SK-N-SH (cell line): ENCODE results near the gene ZNF580. TPM values are rescaled to one million over a fixed set of nuclear protein-coding genes. Genes with fewer than 3 reads are reported as not detected.
A peak's percentile ranks its signal among the peaks of the same experiment; 100 is the strongest.

Experiments used
- CTCF ChIA-PET: fragments of 300-600, 350-600 bp; formaldehyde crosslinking; extraction: SDS; loops from one replicate; lab custom pipeline; 2021; lab: Yijun Ruan, JAX
- POLR2A ChIA-PET: fragments of 350-600 bp; sonication (Branson Sonifier 250); formaldehyde crosslinking; extraction: SDS; loops from one replicate; lab custom pipeline; 2020; ENCODE audit warnings: antibody characterized with exemption, inconsistent platforms; lab: Yijun Ruan, JAX
- DNase-seq: peaks from one replicate; pipeline ENCODE4 v3.0.0; 2012
- H2AFZ ChIP-seq: fragments of 200-600 bp; sonication (generic); 2 replicates; pipeline ENCODE4 v1.8.1; 2016; ENCODE audit warnings: antibody characterized with exemption, mild to moderate bottlenecking, low read depth
- H3F3A ChIP-seq: fragments of 200-600 bp; sonication (generic); replicated peaks from 2 replicates; pipeline ENCODE3; 2016; ENCODE audit warnings: antibody characterized with exemption, mild to moderate bottlenecking; ENCODE audit not compliant: insufficient read depth
- H3K27ac ChIP-seq, 2 experiments: fragments of 200-500 bp in 1 of 2; fragments of 200-600 bp in 1 of 2; sonication (Bioruptor generic) in 1 of 2; sonication (generic), shearing (Covaris generic) in 1 of 2; 2 replicates each; pipeline versions ENCODE4 v1.5.1 to v1.6.1; 2014 to 2016; ENCODE audit warnings: low read depth in 2 of 2, inconsistent platforms in 1 of 2, low read length in 1 of 2, mild to moderate bottlenecking in 1 of 2, mixed read lengths in 1 of 2
- H3K27me3 ChIP-seq: fragments of 200-600 bp; sonication (generic), shearing (Covaris generic); 2 replicates; pipeline ENCODE4 v1.6.1; 2016; ENCODE audit warnings: mixed run types; ENCODE audit not compliant: insufficient read depth
- H3K36me3 ChIP-seq, 2 experiments: fragments of 200-500 bp in 1 of 2; fragments of 200-600 bp in 1 of 2; sonication (Bioruptor generic) in 1 of 2; sonication (generic) in 1 of 2; replicated peaks in 1 of 2; 2 replicates each; pipeline versions ENCODE3 to v1.5.1; 2014 to 2016; ENCODE audit warnings: low read length in 1 of 2, mild to moderate bottlenecking in 1 of 2; ENCODE audit not compliant: insufficient read depth in 2 of 2, control insufficient read depth in 1 of 2
- H3K4me1 ChIP-seq, 2 experiments: fragments of 200-500 bp in 1 of 2; fragments of 200-600 bp in 1 of 2; sonication (Bioruptor generic) in 1 of 2; sonication (generic), shearing (Covaris generic) in 1 of 2; 2 replicates each; pipeline versions ENCODE4 v1.5.1 to v1.6.1; 2014 to 2016; ENCODE audit warnings: low read depth in 1 of 2, low read length in 1 of 2, mixed run types in 1 of 2; ENCODE audit not compliant: insufficient read depth in 2 of 2, control insufficient read depth in 1 of 2
- H3K4me2 ChIP-seq: fragments of 200-600 bp; sonication (generic), shearing (Covaris generic); 2 replicates; pipeline ENCODE4 v1.6.1; 2017; ENCODE audit warnings: mixed run types
- H3K4me3 ChIP-seq, 2 experiments: fragments of 200-500 bp in 1 of 2; fragments of 200-600 bp in 1 of 2; sonication (Bioruptor generic) in 1 of 2; sonication (generic), shearing (Covaris generic) in 1 of 2; 2 replicates each; pipeline versions ENCODE4 v1.5.1 to v1.8.1; 2014 to 2016; ENCODE audit warnings: low read depth in 2 of 2, inconsistent platforms in 1 of 2, low read length in 1 of 2, mild to moderate bottlenecking in 1 of 2, mixed read lengths in 1 of 2, moderate library complexity in 1 of 2
- H3K79me2 ChIP-seq: fragments of 200-600 bp; sonication (generic); 2 replicates; pipeline ENCODE4 v1.8.1; 2017; ENCODE audit warnings: mild to moderate bottlenecking; ENCODE audit not compliant: insufficient read depth
- H3K9ac ChIP-seq: fragments of 200-600 bp; sonication (generic); 2 replicates; pipeline ENCODE4 v1.6.1; 2017; ENCODE audit warnings: mixed run types
- H3K9me2 ChIP-seq: fragments of 200-600 bp; sonication (generic); 2 replicates; pipeline ENCODE4 v1.6.1; 2017; ENCODE audit warnings: mixed run types
- H3K9me3 ChIP-seq: fragments of 200-600 bp; sonication (generic); 2 replicates; pipeline ENCODE4 v1.6.1; 2017; ENCODE audit warnings: mixed run types, mild to moderate bottlenecking, moderate library complexity
- H4K20me1 ChIP-seq: fragments of 200-600 bp; sonication (generic); 2 replicates; pipeline ENCODE4 v1.6.1; 2017; ENCODE audit warnings: mild to moderate bottlenecking, mixed run types; ENCODE audit not compliant: insufficient read depth
- CHD2 ChIP-seq: fragments of 150-350 bp; IDR thresholded peaks from 2 replicates; pipeline ENCODE4 v1.6.1; 2018; ENCODE audit warnings: low read length; ENCODE audit not compliant: partially characterized antibody
- CTCF ChIP-seq: fragments of 200-600 bp; sonication (generic); IDR thresholded peaks from 2 replicates; pipeline ENCODE4 v1.6.1; 2017; ENCODE audit warnings: antibody characterized with exemption, mild to moderate bottlenecking, moderate library complexity
- EP300 ChIP-seq, 2 experiments: IDR thresholded peaks; 2 replicates each; pipeline versions ENCODE4 v1.4.0 to v1.6.1; 2012; ENCODE audit warnings: borderline replicate concordance in 1 of 2, low read depth in 1 of 2, low read length in 1 of 2
- FOSL2 ChIP-seq: IDR thresholded peaks from 2 replicates; pipeline ENCODE4 v1.4.0; 2012; ENCODE audit warnings: low read depth, mild to moderate bottlenecking, moderate library complexity, borderline replicate concordance
- FOXJ3 ChIP-seq: sonication (generic); formaldehyde crosslinking; IDR thresholded peaks from 2 replicates; pipeline ENCODE4 v1.5.1; 2020; ENCODE audit warnings: mild to moderate bottlenecking, missing genetic modification reagents
- MXI1 ChIP-seq: IDR thresholded peaks from 2 replicates; pipeline ENCODE4 v1.6.1; 2012; ENCODE audit warnings: mild to moderate bottlenecking, low read depth, low read length, improper control_type of control experiment
- NRF1 ChIP-seq: IDR thresholded peaks from 2 replicates; pipeline ENCODE4 v1.6.1; 2012; ENCODE audit warnings: low read depth, mild to moderate bottlenecking, low read length
- PBX3 ChIP-seq: IDR thresholded peaks from 2 replicates; pipeline ENCODE4; 2012
- POLR2AphosphoS5 ChIP-seq: IDR thresholded peaks from 2 replicates; pipeline ENCODE4 v1.6.1; 2012; ENCODE audit warnings: low read depth, low read length
- RAD21 ChIP-seq: IDR thresholded peaks from 2 replicates; pipeline ENCODE4 v1.6.1; 2012; ENCODE audit warnings: mild to moderate bottlenecking, low read length
- RCOR1 ChIP-seq: fragments of 150-350 bp; IDR thresholded peaks from 2 replicates; pipeline ENCODE4 v1.6.1; 2017; ENCODE audit warnings: antibody characterized with exemption, low read length
- SIN3A ChIP-seq: IDR thresholded peaks from 2 replicates; pipeline ENCODE4 v1.6.1; 2012; ENCODE audit warnings: low read depth, mild to moderate bottlenecking, low read length, moderate library complexity, borderline replicate concordance
- SMC3 ChIP-seq: IDR thresholded peaks from 2 replicates; pipeline ENCODE4 v1.6.1; 2012; ENCODE audit warnings: low read depth, low read length, improper control_type of control experiment
- TAF1 ChIP-seq: IDR thresholded peaks from 2 replicates; pipeline ENCODE4 v1.6.1; 2012; ENCODE audit warnings: low read depth, mild to moderate bottlenecking, low read length, moderate library complexity, borderline replicate concordance
- TEAD4 ChIP-seq: IDR thresholded peaks from 2 replicates; pipeline ENCODE4 v1.4.0; 2012; ENCODE audit warnings: mild to moderate bottlenecking, borderline replicate concordance; ENCODE audit not compliant: insufficient read depth
- USF1 ChIP-seq: IDR thresholded peaks from 2 replicates; pipeline ENCODE4 v1.4.0; 2012; ENCODE audit warnings: low read depth, borderline replicate concordance
- USF2 ChIP-seq: fragments of 150-350 bp; IDR thresholded peaks from 2 replicates; pipeline ENCODE4 v1.6.1; 2017; ENCODE audit warnings: antibody characterized with exemption, low read length, low read depth, borderline replicate concordance
- WGBS: methylation state at CpG from one replicate; pipeline ENCODE4 v1.1.6; 2017; ENCODE audit warnings: low lambda C conversion rate; 5-methylcytosine and 5-hydroxymethylcytosine counted together
- polyA plus RNA-seq, 3 experiments: library from polyadenylated mRNA; depleted of rRNA; stranded (reverse); fragments of >200 nt; gene quantifications; 2 replicates each; pipeline ENCODE4 v1.2.3, GENCODE V29; 2012
- TF ChIP-seq, protein P1 (sequence below): IDR thresholded peaks from 2 replicates; pipeline ENCODE4 v1.4.0; 2012; ENCODE audit warnings: low read depth
- TF ChIP-seq, protein P2 (sequence below): IDR thresholded peaks from 2 replicates; pipeline ENCODE4 v1.4.0; 2012; ENCODE audit warnings: low read depth, borderline replicate concordance

Gene ZNF580
- polyA plus RNA-seq, 1 of the 3 experiments (the other 2 are of a cell fraction), result 21.9 TPM

GRCh38 chr19:55605637-55606470, 34.9 kb upstream of the ZNF580 start, which contains the start of gene ZNF865:
TSS of gene ZNF865 (plus strand) at chr19:55605647. CDS start at chr19:55613619, 7,972 bp downstream.
- no peaks in the 10 kb centered on the region for H3K27me3 ChIP-seq
- peaks cover 61% of the 10 kb centered on the region for H3K79me2 ChIP-seq
- peak within 1 kb of the TSS; percentile 88 to 93 for H3K4me3 ChIP-seq
- H3K36me3 ChIP-seq, result peaks cover 9 to 24% of the 10 kb centered on the region in 2 experiments
- H3K4me2 ChIP-seq, result peak within 1 kb of the TSS; percentile 96
- DNase-seq, result peak; percentile 82
- H3K27ac ChIP-seq, result peak within 1 kb of the TSS; percentile 95 to 97
- CTCF ChIA-PET, result interaction anchor here (0.6 to 3.5 kb wide), 31 partner anchors 13 to 1665 kb away, joined by 3 to 31 read pairs (median 4); partner anchors contain the start of genes ZNF579, ZNF581, ZNF628 and ZNF784
- POLR2A ChIA-PET, result interaction anchor here (0.5 to 2.0 kb wide), 7 partner anchors 13 to 119 kb away, joined by 3 to 10 read pairs (median 3); partner anchors contain the start of genes ZNF579 and ZNF784
- H3K9me2 ChIP-seq, result no peaks in the 10 kb centered on the region
- WGBS, result under 1% methylated on average over 20 of the region's 44 CpGs
- peaks cover 22% of the 10 kb centered on the region for H3F3A ChIP-seq
- H3K9me3 ChIP-seq, result no peaks in the 10 kb centered on the region
- H2AFZ ChIP-seq, result peak within 1 kb of the TSS; percentile 71
- peaks cover 35% of the 10 kb centered on the region; the same call in 1 of the 2 replicates for H4K20me1 ChIP-seq
- peaks cover 3 to 18% of the 10 kb centered on the region in 2 experiments; a peak in 3 of 4 replicates for H3K4me1 ChIP-seq
- peak within 1 kb of the TSS; percentile 93 for H3K9ac ChIP-seq
- TF ChIP-seq NRF1 (no peak), TAF1 (peak; percentile 37; the same call in 1 of the 2 replicates), EP300 (IDR thresholded peaks at IDR 0.05; ENCODE audit: borderline replicate concordance in 1 of 2, low read depth in 1 of 2, low read length in 1 of 2) (no peak), POLR2AphosphoS5 (no peak), FOXJ3 (CRISPR knock-in tag) (no peak), RAD21 (peak; percentile 76), USF2 (no peak), TEAD4 (no peak), CHD2 (no peak), USF1 (no peak), PBX3 (no peak), FOSL2 (no peak), SMC3 (peak; percentile 54), MXI1 (peak; percentile 49; the same call in 1 of the 2 replicates), SIN3A (0 out of 2 replicates have a peak, but pooled peaks have one; percentile 26), CTCF (peak; percentile 81), RCOR1 (no peak)
- TF ChIP-seq, protein P1, sequence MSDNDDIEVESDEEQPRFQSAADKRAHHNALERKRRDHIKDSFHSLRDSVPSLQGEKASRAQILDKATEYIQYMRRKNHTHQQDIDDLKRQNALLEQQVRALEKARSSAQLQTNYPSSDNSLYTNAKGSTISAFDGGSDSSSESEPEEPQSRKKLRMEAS, result peak; percentile 57; the same call in 1 of the 2 replicates
- TF ChIP-seq, protein P2, sequence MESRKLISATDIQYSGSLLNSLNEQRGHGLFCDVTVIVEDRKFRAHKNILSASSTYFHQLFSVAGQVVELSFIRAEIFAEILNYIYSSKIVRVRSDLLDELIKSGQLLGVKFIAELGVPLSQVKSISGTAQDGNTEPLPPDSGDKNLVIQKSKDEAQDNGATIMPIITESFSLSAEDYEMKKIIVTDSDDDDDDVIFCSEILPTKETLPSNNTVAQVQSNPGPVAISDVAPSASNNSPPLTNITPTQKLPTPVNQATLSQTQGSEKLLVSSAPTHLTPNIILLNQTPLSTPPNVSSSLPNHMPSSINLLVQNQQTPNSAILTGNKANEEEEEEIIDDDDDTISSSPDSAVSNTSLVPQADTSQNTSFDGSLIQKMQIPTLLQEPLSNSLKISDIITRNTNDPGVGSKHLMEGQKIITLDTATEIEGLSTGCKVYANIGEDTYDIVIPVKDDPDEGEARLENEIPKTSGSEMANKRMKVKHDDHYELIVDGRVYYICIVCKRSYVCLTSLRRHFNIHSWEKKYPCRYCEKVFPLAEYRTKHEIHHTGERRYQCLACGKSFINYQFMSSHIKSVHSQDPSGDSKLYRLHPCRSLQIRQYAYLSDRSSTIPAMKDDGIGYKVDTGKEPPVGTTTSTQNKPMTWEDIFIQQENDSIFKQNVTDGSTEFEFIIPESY, result 0 out of 2 replicates have a peak, but pooled peaks have one; percentile 0
